Measurements from ENCODE around the gene VCAN. TPM values are rescaled to one million over a fixed set of nuclear protein-coding genes. Genes with fewer than 3 reads are reported as not detected.
A peak's percentile ranks its signal among the peaks of the same experiment; 100 is the strongest.

Gene VCAN
- polyA plus RNA-seq, 1 donor from 2014 or later, result 1,185 TPM

GRCh38 chr5:83548581-83548980 is 77.0 kb downstream of the VCAN start:
- Histone ChIP-seq H3K27ac (ENCODE audit: low read length) (no peak overlapping the region), H3K9me3 (ENCODE audit: low read length) (no peaks in the 10 kb centered on the region), H3F3A (ENCODE audit: insufficient read depth, low read length, poor library complexity, severe bottlenecking) (peaks cover 8% of the 10 kb centered on the region), H4K20me1 (ENCODE audit: insufficient read depth) (peaks cover 92% of the 10 kb centered on the region), H3K36me3 (ENCODE audit: insufficient read depth, low read length) (peaks cover 24% of the 10 kb centered on the region), H3K27me3 (ENCODE audit: insufficient read depth, low read depth, low read length) (no peaks in the 10 kb centered on the region), H3K4me3 (ENCODE audit: low read length) (peak overlapping the region; percentile 58), H3K4me2 (ENCODE audit: low read length) (no peak overlapping the region), H3K79me2 (replicated peaks; ENCODE audit: insufficient read depth, low read length) (peaks cover 97% of the 10 kb centered on the region), H3K9ac (ENCODE audit: low read length) (no peak overlapping the region), H2AFZ (ENCODE audit: low read depth, low read length) (no peak overlapping the region), H3K9me2 (ENCODE audit: insufficient read depth, low read length) (no peaks in the 10 kb centered on the region)
- TF ChIP-seq SMC3 (conservative IDR thresholded peaks at IDR 0.05; ENCODE audit: poor library complexity) (no peak), RAD21 (conservative IDR thresholded peaks at IDR 0.05) (no peak), POLR2AphosphoS5 (IDR thresholded peaks at IDR 0.05) (no peak), TAF1 (IDR thresholded peaks at IDR 0.05; ENCODE audit: low read depth) (no peak), MXI1 (conservative IDR thresholded peaks at IDR 0.05; ENCODE audit: poor library complexity, severe bottlenecking) (no peak), CTCF (IDR thresholded peaks at IDR 0.05; ENCODE audit: poor library complexity, severe bottlenecking) (no peak), EZH2 (IDR thresholded peaks at IDR 0.05; ENCODE audit: borderline replicate concordance, insufficient read depth, low read length, poor library complexity, severe bottlenecking) (no peak), EP300 (conservative IDR thresholded peaks at IDR 0.05; ENCODE audit: poor library complexity, severe bottlenecking) (no peak), REST (IDR thresholded peaks at IDR 0.05; ENCODE audit: borderline replicate concordance) (no peak)

- Histone ChIP-seq H3K36me3 (ENCODE audit: insufficient read depth, low read length) (peaks cover 23% of the 10 kb centered on the region), H3K27ac (ENCODE audit: low read length) (no peak overlapping the region), H3K79me2 (replicated peaks; ENCODE audit: insufficient read depth, low read length) (peaks cover 97% of the 10 kb centered on the region), H3K4me2 (ENCODE audit: low read length) (no peak overlapping the region), H3K4me3 (ENCODE audit: low read length) (peak overlapping the region; percentile 58), H2AFZ (ENCODE audit: low read depth, low read length) (no peak overlapping the region), H4K20me1 (ENCODE audit: insufficient read depth) (peaks cover 92% of the 10 kb centered on the region), H3K27me3 (ENCODE audit: insufficient read depth, low read depth, low read length) (no peaks in the 10 kb centered on the region), H3K9ac (ENCODE audit: low read length) (no peak overlapping the region), H3F3A (ENCODE audit: insufficient read depth, low read length, poor library complexity, severe bottlenecking) (peaks cover 8% of the 10 kb centered on the region), H3K9me3 (ENCODE audit: low read length) (no peaks in the 10 kb centered on the region), H3K9me2 (ENCODE audit: insufficient read depth, low read length) (no peaks in the 10 kb centered on the region)
- no peak for TF ChIP-seq RAD21 (conservative IDR thresholded peaks at IDR 0.05)
- no peak for TF ChIP-seq TAF1 (IDR thresholded peaks at IDR 0.05; ENCODE audit: low read depth)
- no peak for TF ChIP-seq REST (IDR thresholded peaks at IDR 0.05; ENCODE audit: borderline replicate concordance)
- TF ChIP-seq EP300 (conservative IDR thresholded peaks at IDR 0.05; ENCODE audit: poor library complexity, severe bottlenecking), result no peak
- TF ChIP-seq MXI1 (conservative IDR thresholded peaks at IDR 0.05; ENCODE audit: poor library complexity, severe bottlenecking), result no peak
- no peak for TF ChIP-seq SMC3 (conservative IDR thresholded peaks at IDR 0.05; ENCODE audit: poor library complexity)
- no peak for TF ChIP-seq POLR2AphosphoS5 (IDR thresholded peaks at IDR 0.05)
- no peak for TF ChIP-seq CTCF (IDR thresholded peaks at IDR 0.05; ENCODE audit: poor library complexity, severe bottlenecking)
- no peak for TF ChIP-seq EZH2 (IDR thresholded peaks at IDR 0.05; ENCODE audit: borderline replicate concordance, insufficient read depth, low read length, poor library complexity, severe bottlenecking)
Observed at GRCh38 chr5:83549076-83549475, 77.5 kb downstream of the VCAN start.

Measured in neural cell (in vitro differentiated cells).